MM.1S (cell line): Measurements from ENCODE around the gene NCS1.

Source experiments
- DNase-seq: peaks from one replicate; pipeline ENCODE4 v3.0.0-alpha.2; 2015
- H2AFZ ChIP-seq: fragments of 300-600 bp; sonication (generic); 2 replicates; pipeline ENCODE4 v1.6.0; 2016; ENCODE audit warnings: antibody characterized with exemption, low read length
- H3F3A ChIP-seq: fragments of 300-600 bp; sonication (generic); 2 replicates; pipeline ENCODE4 v1.6.1; 2016; ENCODE audit warnings: mild to moderate bottlenecking, antibody characterized with exemption, low read length, moderate library complexity, mixed read lengths; ENCODE audit not compliant: insufficient read depth
- H3K27ac ChIP-seq: fragments of 300-600 bp; sonication (generic); 2 replicates; pipeline ENCODE4 v1.5.1; 2016; ENCODE audit warnings: mild to moderate bottlenecking, low read length
- H3K27me3 ChIP-seq: fragments of 300-600 bp; sonication (generic); replicated peaks from 2 replicates; pipeline ENCODE4 v1.6.0; 2016; ENCODE audit warnings: low read length; ENCODE audit not compliant: insufficient read depth
- H3K36me3 ChIP-seq: fragments of 300-600 bp; sonication (generic); replicated peaks from 2 replicates; pipeline ENCODE4 v1.6.1; 2016; ENCODE audit warnings: mild to moderate bottlenecking, low read length, mixed read lengths; ENCODE audit not compliant: insufficient read depth
- H3K4me1 ChIP-seq: fragments of 300-600 bp; sonication (generic); 2 replicates; pipeline ENCODE4 v1.6.1; 2016; ENCODE audit warnings: low read length, mixed read lengths
- H3K4me2 ChIP-seq: fragments of 300-600 bp; sonication (generic); 2 replicates; pipeline ENCODE4 v1.6.0; 2016; ENCODE audit warnings: low read depth, low read length
- H3K4me3 ChIP-seq: fragments of 300-600 bp; sonication (generic); 2 replicates; pipeline ENCODE4 v1.5.1; 2016; ENCODE audit warnings: low read length, mixed read lengths
- H3K79me2 ChIP-seq: fragments of 300-600 bp; sonication (generic); 2 replicates; pipeline ENCODE4 v1.6.1; 2016; ENCODE audit warnings: mixed run types, low read length, mixed read lengths
- H3K9ac ChIP-seq: fragments of 300-600 bp; sonication (generic); 2 replicates; pipeline ENCODE4 v1.6.1; 2016; ENCODE audit warnings: low read length, mixed read lengths
- H3K9me2 ChIP-seq: fragments of 300-600 bp; sonication (generic); replicated peaks from 2 replicates; pipeline ENCODE4 v1.6.1; 2016; ENCODE audit warnings: mild to moderate bottlenecking, low read length, mixed read lengths; ENCODE audit not compliant: insufficient read depth
- H3K9me3 ChIP-seq: fragments of 300-600 bp; sonication (generic); replicated peaks from 2 replicates; pipeline ENCODE4 v1.6.1; 2016; ENCODE audit warnings: mild to moderate bottlenecking, low read length, mixed read lengths; ENCODE audit not compliant: insufficient read depth
- H4K20me1 ChIP-seq: fragments of 300-600 bp; sonication (generic); 2 replicates; pipeline ENCODE4 v1.6.1; 2016; ENCODE audit warnings: mild to moderate bottlenecking, low read length, moderate library complexity, mixed read lengths; ENCODE audit not compliant: insufficient read depth
- CTCF ChIP-seq: fragments of 300-600 bp; sonication (generic); IDR thresholded peaks from 2 replicates; pipeline ENCODE4 v1.5.1; 2016; ENCODE audit warnings: antibody characterized with exemption, low read length, mixed read lengths
- EZH2 ChIP-seq: fragments of 300-600 bp; sonication (generic); optimal IDR thresholded peaks from 2 replicates; pipeline ENCODE3; 2017; ENCODE audit warnings: low read depth, mild to moderate bottlenecking, antibody characterized with exemption, low read length, mixed read lengths
- EZH2phosphoT487 ChIP-seq: fragments of 300-600 bp; sonication (generic); IDR thresholded peaks from 2 replicates; pipeline ENCODE4 v1.6.1; 2018; ENCODE audit warnings: antibody characterized with exemption, low read length

NCS1 gene

GRCh38 chr9:130205912-130206311, 33.7 kb downstream of the NCS1 start:
- Histone ChIP-seq H3F3A (no peaks in the 10 kb centered on the region), H3K27me3 (peaks cover 86% of the 10 kb centered on the region), H3K27ac (no peak overlapping the region), H3K9ac (no peak overlapping the region), H3K9me3 (no peaks in the 10 kb centered on the region), H2AFZ (no peak overlapping the region), H3K36me3 (no peaks in the 10 kb centered on the region), H3K4me1 (no peaks in the 10 kb centered on the region), H3K4me2 (no peak overlapping the region), H3K4me3 (no peak overlapping the region), H3K79me2 (no peaks in the 10 kb centered on the region), H3K9me2 (no peaks in the 10 kb centered on the region), H4K20me1 (no peaks in the 10 kb centered on the region)
- TF ChIP-seq CTCF (no peak), EZH2 (no peak), EZH2phosphoT487 (no peak)
- no peak for DNase-seq

GRCh38 chr9:130206579-130206978, 34.4 kb downstream of the NCS1 start:
- Histone ChIP-seq H3K4me1 (no peaks in the 10 kb centered on the region), H3K36me3 (no peaks in the 10 kb centered on the region), H3K9me3 (no peaks in the 10 kb centered on the region), H3K27me3 (peaks cover 86% of the 10 kb centered on the region), H4K20me1 (no peaks in the 10 kb centered on the region), H3K79me2 (no peaks in the 10 kb centered on the region), H3F3A (no peaks in the 10 kb centered on the region), H3K27ac (no peak overlapping the region), H2AFZ (no peak overlapping the region), H3K4me2 (no peak overlapping the region), H3K9ac (no peak overlapping the region), H3K4me3 (no peak overlapping the region), H3K9me2 (no peaks in the 10 kb centered on the region)
- DNase-seq: no peak
- TF ChIP-seq CTCF (no peak), EZH2phosphoT487 (no peak), EZH2 (no peak)

- Histone ChIP-seq H3K27me3 (peaks cover 89% of the 10 kb centered on the region), H3F3A (no peaks in the 10 kb centered on the region), H3K79me2 (no peaks in the 10 kb centered on the region), H3K4me2 (no peak overlapping the region), H2AFZ (no peak overlapping the region), H3K9me2 (no peaks in the 10 kb centered on the region), H3K4me1 (no peaks in the 10 kb centered on the region), H3K27ac (no peak overlapping the region), H4K20me1 (no peaks in the 10 kb centered on the region), H3K9me3 (no peaks in the 10 kb centered on the region), H3K9ac (no peak overlapping the region), H3K4me3 (no peak overlapping the region), H3K36me3 (no peaks in the 10 kb centered on the region)
- TF ChIP-seq EZH2: no peak
- no peak for TF ChIP-seq CTCF
- no peak for TF ChIP-seq EZH2phosphoT487
- no peak for DNase-seq
These were observed 35.2 kb downstream of the NCS1 start for GRCh38 chr9:130207241-130207992.
